ENCODE data around the gene OGG1. TPM values are rescaled to one million over a fixed set of nuclear protein-coding genes. Genes with fewer than 3 reads are reported as not detected.

The OGG1 gene
- total and polyA plus RNA-seq, 9 of the 15 experiments (the other 6 are each of a cell fraction or from before 2014, with no cell fraction given): 6.6 to 33.0 (median 24.4) TPM

DNA sequence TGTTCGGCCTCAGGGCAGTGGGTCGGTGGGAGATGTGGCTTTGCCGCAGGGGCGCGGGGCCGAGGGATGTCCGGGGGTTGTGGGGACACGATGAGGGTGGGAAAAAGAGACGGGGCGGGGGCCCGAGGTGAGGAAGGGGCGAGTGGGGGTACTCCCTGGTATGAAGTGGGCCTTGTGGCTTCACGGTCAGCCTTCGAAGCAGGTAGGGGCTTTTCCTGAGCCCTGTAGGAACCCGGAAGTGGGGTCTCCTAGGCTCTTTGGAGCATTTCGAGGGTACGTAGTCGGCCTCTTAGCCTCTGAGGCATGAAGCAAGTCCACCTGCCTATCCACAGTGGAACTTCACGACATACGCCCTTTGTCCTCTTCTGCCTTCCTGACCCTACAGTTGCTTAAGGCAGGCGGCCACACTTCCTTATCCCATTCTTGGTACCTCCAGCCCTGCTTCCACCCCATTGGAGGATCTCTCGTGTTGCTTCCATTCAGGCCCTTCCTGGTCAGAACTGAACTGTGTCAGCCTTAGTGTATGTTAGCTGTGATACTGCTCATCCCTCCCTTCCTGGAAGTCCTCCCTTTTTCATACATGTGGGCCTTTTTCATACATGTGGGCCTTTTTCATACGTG is 43.5 kb downstream of the OGG1 start (continued):
- TF ChIP-seq CBFB (CRISPR knock-in tag; IDR thresholded peaks at IDR 0.05) (no peak; the same call in 1 of the 2 replicates), NFIC (IDR thresholded peaks at IDR 0.05) (peak; percentile 69), MXI1 (IDR thresholded peaks at IDR 0.05; ENCODE audit: low read depth, low read length) (0 out of 2 replicates have a peak, but pooled peaks have one; percentile 6), ZNF766 (CRISPR knock-in tag; conservative IDR thresholded peaks at IDR 0.05) (no peak), ZNF124 (CRISPR knock-in tag; IDR thresholded peaks at IDR 0.05) (no peak), GATAD2B (IDR thresholded peaks at IDR 0.05; ENCODE audit: borderline replicate concordance) (no peak), FOXP1 (CRISPR knock-in tag; IDR thresholded peaks at IDR 0.05) (peak; percentile 44; the same call in 1 of the 2 replicates), U2AF2 (optimal IDR thresholded peaks at IDR 0.05; ENCODE audit: low read depth, low read length) (no peak), PML (IDR thresholded peaks at IDR 0.05; ENCODE audit: low read length) (0 out of 2 replicates have a peak, but pooled peaks have one; percentile 0), DPF2 (IDR thresholded peaks at IDR 0.05) (no peak), ZNF584 (CRISPR knock-in tag; IDR thresholded peaks at IDR 0.05; ENCODE audit: low read depth) (no peak), KDM5B (IDR thresholded peaks at IDR 0.05; ENCODE audit: insufficient replicate concordance, low read depth, low read length) (peak; percentile 24), TBL1XR1 (IDR thresholded peaks at IDR 0.05; ENCODE audit: low read length in 2 of 2) (no peak), CXXC5 (CRISPR knock-in tag; IDR thresholded peaks at IDR 0.05) (no peak)
- TF ChIP-seq, protein P1, sequence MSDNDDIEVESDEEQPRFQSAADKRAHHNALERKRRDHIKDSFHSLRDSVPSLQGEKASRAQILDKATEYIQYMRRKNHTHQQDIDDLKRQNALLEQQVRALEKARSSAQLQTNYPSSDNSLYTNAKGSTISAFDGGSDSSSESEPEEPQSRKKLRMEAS (CRISPR knock-in tag; IDR thresholded peaks at IDR 0.05): peak; percentile 61
- TF ChIP-seq, protein P2, sequence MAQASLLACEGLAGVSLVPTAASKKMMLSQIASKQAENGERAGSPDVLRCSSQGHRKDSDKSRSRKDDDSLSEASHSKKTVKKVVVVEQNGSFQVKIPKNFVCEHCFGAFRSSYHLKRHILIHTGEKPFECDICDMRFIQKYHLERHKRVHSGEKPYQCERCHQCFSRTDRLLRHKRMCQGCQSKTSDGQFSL (CRISPR knock-in tag; IDR thresholded peaks at IDR 0.05): 0 out of 2 replicates have a peak, but pooled peaks have one; percentile 22
- TF ChIP-seq, protein P2 (tag; IDR thresholded peaks at IDR 0.05): no peak
- TF ChIP-seq, protein P3, sequence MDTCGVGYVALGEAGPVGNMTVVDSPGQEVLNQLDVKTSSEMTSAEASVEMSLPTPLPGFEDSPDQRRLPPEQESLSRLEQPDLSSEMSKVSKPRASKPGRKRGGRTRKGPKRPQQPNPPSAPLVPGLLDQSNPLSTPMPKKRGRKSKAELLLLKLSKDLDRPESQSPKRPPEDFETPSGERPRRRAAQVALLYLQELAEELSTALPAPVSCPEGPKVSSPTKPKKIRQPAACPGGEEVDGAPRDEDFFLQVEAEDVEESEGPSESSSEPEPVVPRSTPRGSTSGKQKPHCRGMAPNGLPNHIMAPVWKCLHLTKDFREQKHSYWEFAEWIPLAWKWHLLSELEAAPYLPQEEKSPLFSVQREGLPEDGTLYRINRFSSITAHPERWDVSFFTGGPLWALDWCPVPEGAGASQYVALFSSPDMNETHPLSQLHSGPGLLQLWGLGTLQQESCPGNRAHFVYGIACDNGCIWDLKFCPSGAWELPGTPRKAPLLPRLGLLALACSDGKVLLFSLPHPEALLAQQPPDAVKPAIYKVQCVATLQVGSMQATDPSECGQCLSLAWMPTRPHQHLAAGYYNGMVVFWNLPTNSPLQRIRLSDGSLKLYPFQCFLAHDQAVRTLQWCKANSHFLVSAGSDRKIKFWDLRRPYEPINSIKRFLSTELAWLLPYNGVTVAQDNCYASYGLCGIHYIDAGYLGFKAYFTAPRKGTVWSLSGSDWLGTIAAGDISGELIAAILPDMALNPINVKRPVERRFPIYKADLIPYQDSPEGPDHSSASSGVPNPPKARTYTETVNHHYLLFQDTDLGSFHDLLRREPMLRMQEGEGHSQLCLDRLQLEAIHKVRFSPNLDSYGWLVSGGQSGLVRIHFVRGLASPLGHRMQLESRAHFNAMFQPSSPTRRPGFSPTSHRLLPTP (IDR thresholded peaks at IDR 0.05; ENCODE audit: borderline replicate concordance, extremely low read depth, insufficient read length): no peak
- TF ChIP-seq, protein P4, sequence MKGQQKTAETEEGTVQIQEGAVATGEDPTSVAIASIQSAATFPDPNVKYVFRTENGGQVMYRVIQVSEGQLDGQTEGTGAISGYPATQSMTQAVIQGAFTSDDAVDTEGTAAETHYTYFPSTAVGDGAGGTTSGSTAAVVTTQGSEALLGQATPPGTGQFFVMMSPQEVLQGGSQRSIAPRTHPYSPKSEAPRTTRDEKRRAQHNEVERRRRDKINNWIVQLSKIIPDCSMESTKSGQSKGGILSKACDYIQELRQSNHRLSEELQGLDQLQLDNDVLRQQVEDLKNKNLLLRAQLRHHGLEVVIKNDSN (CRISPR knock-in tag; IDR thresholded peaks at IDR 0.05): peak; percentile 47; the same call in 1 of the 2 replicates
- TF ChIP-seq, protein P5, sequence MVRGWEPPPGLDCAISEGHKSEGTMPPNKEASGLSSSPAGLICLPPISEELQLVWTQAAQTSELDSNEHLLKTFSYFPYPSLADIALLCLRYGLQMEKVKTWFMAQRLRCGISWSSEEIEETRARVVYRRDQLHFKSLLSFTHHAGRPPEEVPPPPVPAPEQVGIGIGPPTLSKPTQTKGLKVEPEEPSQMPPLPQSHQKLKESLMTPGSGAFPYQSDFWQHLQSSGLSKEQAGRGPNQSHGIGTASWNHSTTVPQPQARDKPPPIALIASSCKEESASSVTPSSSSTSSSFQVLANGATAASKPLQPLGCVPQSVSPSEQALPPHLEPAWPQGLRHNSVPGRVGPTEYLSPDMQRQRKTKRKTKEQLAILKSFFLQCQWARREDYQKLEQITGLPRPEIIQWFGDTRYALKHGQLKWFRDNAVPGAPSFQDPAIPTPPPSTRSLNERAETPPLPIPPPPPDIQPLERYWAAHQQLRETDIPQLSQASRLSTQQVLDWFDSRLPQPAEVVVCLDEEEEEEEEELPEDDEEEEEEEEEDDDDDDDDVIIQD (CRISPR knock-in tag; IDR thresholded peaks at IDR 0.05): no peak
- TF ChIP-seq, protein P6, sequence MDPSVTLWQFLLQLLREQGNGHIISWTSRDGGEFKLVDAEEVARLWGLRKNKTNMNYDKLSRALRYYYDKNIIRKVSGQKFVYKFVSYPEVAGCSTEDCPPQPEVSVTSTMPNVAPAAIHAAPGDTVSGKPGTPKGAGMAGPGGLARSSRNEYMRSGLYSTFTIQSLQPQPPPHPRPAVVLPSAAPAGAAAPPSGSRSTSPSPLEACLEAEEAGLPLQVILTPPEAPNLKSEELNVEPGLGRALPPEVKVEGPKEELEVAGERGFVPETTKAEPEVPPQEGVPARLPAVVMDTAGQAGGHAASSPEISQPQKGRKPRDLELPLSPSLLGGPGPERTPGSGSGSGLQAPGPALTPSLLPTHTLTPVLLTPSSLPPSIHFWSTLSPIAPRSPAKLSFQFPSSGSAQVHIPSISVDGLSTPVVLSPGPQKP (CRISPR knock-in tag; IDR thresholded peaks at IDR 0.05): no peak
